Measurements from ENCODE around the gene TRIM47.

TRIM47 gene

DNA sequence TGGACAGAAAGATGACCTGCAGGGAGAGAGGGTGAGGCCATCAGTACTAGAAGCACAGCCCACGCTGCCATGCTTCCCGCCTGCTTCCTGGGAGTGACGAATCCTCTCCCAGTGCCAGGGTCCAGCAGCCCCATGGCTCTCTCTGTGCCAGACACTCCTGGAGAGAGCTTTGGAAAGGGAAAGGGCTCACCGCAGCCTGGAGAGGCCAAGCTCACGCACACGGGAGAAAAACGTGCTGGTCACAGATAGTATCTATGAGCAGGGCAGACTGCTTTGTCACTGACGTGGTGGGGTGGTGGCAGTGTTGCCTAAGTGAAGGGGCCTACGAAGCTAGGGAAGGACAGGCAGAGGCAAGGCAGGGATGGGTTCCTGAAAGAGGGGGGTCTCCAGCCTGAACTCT, 28.7 kb downstream of the TRIM47 start:
- no peak for DNase-seq
- no peak overlapping the region for H3K4me3 ChIP-seq (ENCODE audit: low read length)
- H3F3A ChIP-seq (ENCODE audit: insufficient read depth, low read length): no peaks in the 10 kb centered on the region; the same call in 1 of the 2 replicates
- H3K9ac ChIP-seq (ENCODE audit: low read length): no peak overlapping the region
- no peaks in the 10 kb centered on the region for H3K9me3 ChIP-seq (replicated peaks; ENCODE audit: insufficient read depth, low read length)
- H3K27me3 ChIP-seq (replicated peaks; ENCODE audit: insufficient read depth, low read length): no peaks in the 10 kb centered on the region
- no peak overlapping the region for H2AFZ ChIP-seq (ENCODE audit: low read length)
- H3K79me2 ChIP-seq (ENCODE audit: low read length): peaks cover 18% of the 10 kb centered on the region
- H3K9me2 ChIP-seq (replicated peaks; ENCODE audit: insufficient read depth, low read length): no peaks in the 10 kb centered on the region
- H3K4me1 ChIP-seq (ENCODE audit: low read length): peaks cover 5% of the 10 kb centered on the region
- no peaks in the 10 kb centered on the region for H4K20me1 ChIP-seq (ENCODE audit: insufficient read depth, low read length)
- H3K4me2 ChIP-seq (ENCODE audit: low read depth, low read length): no peak overlapping the region
- H3K27ac ChIP-seq (ENCODE audit: low read length): no peak overlapping the region
- H3K36me3 ChIP-seq (replicated peaks; ENCODE audit: insufficient read depth, low read length): no peaks in the 10 kb centered on the region
- TF ChIP-seq EZH2 (optimal IDR thresholded peaks at IDR 0.05; ENCODE audit: low read depth, low read length): no peak
- TF ChIP-seq EZH2phosphoT487 (IDR thresholded peaks at IDR 0.05; ENCODE audit: low read length): no peak
- TF ChIP-seq, protein P1, sequence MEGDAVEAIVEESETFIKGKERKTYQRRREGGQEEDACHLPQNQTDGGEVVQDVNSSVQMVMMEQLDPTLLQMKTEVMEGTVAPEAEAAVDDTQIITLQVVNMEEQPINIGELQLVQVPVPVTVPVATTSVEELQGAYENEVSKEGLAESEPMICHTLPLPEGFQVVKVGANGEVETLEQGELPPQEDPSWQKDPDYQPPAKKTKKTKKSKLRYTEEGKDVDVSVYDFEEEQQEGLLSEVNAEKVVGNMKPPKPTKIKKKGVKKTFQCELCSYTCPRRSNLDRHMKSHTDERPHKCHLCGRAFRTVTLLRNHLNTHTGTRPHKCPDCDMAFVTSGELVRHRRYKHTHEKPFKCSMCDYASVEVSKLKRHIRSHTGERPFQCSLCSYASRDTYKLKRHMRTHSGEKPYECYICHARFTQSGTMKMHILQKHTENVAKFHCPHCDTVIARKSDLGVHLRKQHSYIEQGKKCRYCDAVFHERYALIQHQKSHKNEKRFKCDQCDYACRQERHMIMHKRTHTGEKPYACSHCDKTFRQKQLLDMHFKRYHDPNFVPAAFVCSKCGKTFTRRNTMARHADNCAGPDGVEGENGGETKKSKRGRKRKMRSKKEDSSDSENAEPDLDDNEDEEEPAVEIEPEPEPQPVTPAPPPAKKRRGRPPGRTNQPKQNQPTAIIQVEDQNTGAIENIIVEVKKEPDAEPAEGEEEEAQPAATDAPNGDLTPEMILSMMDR (IDR thresholded peaks at IDR 0.05; ENCODE audit: low read length): no peak

DNA sequence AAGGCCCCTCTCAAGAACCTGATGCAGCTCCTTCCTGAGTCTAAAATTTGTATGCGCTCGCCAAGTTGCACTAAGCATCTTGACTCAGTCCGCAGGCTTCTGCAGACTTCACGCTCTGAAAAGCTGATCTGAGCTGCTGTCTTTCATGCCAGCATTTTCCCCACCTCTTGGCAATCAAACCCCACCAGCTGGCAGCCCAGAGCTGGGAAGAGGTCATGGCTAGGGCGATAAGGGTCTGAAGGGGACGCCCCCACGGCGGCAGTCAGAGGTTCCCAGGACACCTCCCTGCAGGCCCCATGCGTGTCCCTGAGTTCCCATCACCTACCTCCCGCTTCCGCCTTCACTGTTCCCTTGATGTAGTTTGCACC, 29.1 kb downstream of the TRIM47 start:
- H4K20me1 ChIP-seq (ENCODE audit: insufficient read depth, low read length): no peaks in the 10 kb centered on the region
- H3K4me3 ChIP-seq (ENCODE audit: low read length): no peak overlapping the region
- no peak overlapping the region for H2AFZ ChIP-seq (ENCODE audit: low read length)
- H3K27me3 ChIP-seq (replicated peaks; ENCODE audit: insufficient read depth, low read length): no peaks in the 10 kb centered on the region
- peaks cover 14% of the 10 kb centered on the region for H3K79me2 ChIP-seq (ENCODE audit: low read length)
- H3K27ac ChIP-seq (ENCODE audit: low read length): no peak overlapping the region
- H3K4me2 ChIP-seq (ENCODE audit: low read depth, low read length): no peak overlapping the region
- peaks cover 4% of the 10 kb centered on the region for H3K4me1 ChIP-seq (ENCODE audit: low read length)
- H3K36me3 ChIP-seq (replicated peaks; ENCODE audit: insufficient read depth, low read length): no peaks in the 10 kb centered on the region
- H3K9me3 ChIP-seq (replicated peaks; ENCODE audit: insufficient read depth, low read length): no peaks in the 10 kb centered on the region
- TF ChIP-seq, protein P1 (IDR thresholded peaks at IDR 0.05; ENCODE audit: low read length): no peak
- no peak for TF ChIP-seq EZH2 (optimal IDR thresholded peaks at IDR 0.05; ENCODE audit: low read depth, low read length)
- no peak for TF ChIP-seq EZH2phosphoT487 (IDR thresholded peaks at IDR 0.05; ENCODE audit: low read length)
- no peaks in the 10 kb centered on the region; the same call in 1 of the 2 replicates for H3F3A ChIP-seq (ENCODE audit: insufficient read depth, low read length)
- no peak overlapping the region for H3K9ac ChIP-seq (ENCODE audit: low read length)
- H3K9me2 ChIP-seq (replicated peaks; ENCODE audit: insufficient read depth, low read length): no peaks in the 10 kb centered on the region
- DNase-seq: no peak

DNA sequence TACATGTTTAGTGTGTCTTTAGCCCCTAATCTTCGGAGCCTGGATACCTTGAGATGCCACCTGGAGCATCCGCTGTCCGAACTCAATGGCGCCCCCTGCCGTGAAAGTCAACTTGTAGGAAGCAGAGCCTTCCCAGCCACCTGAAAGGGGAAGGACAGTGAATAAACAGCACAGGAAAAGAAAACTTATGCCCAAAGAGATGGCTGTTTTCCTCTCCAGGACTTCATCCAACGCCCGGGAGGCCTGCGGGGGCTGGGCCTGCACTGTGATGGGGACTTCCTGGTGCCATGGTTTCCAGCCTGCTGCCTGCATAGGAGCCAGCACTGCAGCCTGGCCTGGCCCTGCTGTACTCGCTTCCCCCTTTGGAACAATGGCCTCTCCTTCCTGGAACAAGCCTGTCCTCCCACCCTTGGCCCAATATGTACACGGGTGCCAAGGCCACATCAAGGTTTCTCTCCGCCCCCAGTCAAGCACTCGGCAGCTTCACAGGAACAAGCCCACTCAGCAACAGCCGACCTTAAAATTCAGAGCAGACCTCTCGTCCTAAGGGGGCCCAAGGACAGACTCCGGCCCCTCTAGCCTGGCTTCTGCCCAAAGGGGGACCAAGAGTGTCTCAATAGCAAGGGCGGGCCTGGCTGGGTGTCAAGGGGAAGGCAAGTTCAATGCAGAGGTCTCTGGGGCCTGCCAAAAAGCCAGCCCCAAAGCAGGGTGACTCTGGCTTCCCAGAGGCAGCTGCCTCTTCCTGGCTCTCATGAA, 29.7 kb downstream of the TRIM47 start:
- H3K27ac ChIP-seq (ENCODE audit: low read length): no peak overlapping the region
- no peak overlapping the region for H3K4me2 ChIP-seq (ENCODE audit: low read depth, low read length)
- peaks cover 9% of the 10 kb centered on the region for H3K79me2 ChIP-seq (ENCODE audit: low read length)
- H4K20me1 ChIP-seq (ENCODE audit: insufficient read depth, low read length): no peaks in the 10 kb centered on the region
- H3K4me1 ChIP-seq (ENCODE audit: low read length): no peaks in the 10 kb centered on the region
- no peak overlapping the region for H2AFZ ChIP-seq (ENCODE audit: low read length)
- H3F3A ChIP-seq (ENCODE audit: insufficient read depth, low read length): no peaks in the 10 kb centered on the region
- H3K4me3 ChIP-seq (ENCODE audit: low read length): no peak overlapping the region
- TF ChIP-seq EZH2phosphoT487 (IDR thresholded peaks at IDR 0.05; ENCODE audit: low read length): no peak
- TF ChIP-seq, protein P1 (IDR thresholded peaks at IDR 0.05; ENCODE audit: low read length): peak; percentile 74
- TF ChIP-seq EZH2 (optimal IDR thresholded peaks at IDR 0.05; ENCODE audit: low read depth, low read length): no peak
- H3K36me3 ChIP-seq (replicated peaks; ENCODE audit: insufficient read depth, low read length): no peaks in the 10 kb centered on the region
- no peaks in the 10 kb centered on the region for H3K9me2 ChIP-seq (replicated peaks; ENCODE audit: insufficient read depth, low read length)
- no peak overlapping the region for H3K9ac ChIP-seq (ENCODE audit: low read length)
- DNase-seq: peak; percentile 53
- H3K27me3 ChIP-seq (replicated peaks; ENCODE audit: insufficient read depth, low read length): no peaks in the 10 kb centered on the region
- no peaks in the 10 kb centered on the region for H3K9me3 ChIP-seq (replicated peaks; ENCODE audit: insufficient read depth, low read length)

Data from MM.1S (cell line).